ENCODE measurements around the gene OR2AG2. TPM values are rescaled to one million over a fixed set of nuclear protein-coding genes. Genes with fewer than 3 reads are reported as not detected.

Gene OR2AG2
- polyA plus RNA-seq, 1 donor: 0.06 TPM

- no peak overlapping the region for H3K4me3 ChIP-seq (ENCODE audit: low read length)
- H3K4me1 ChIP-seq (ENCODE audit: control insufficient read depth, insufficient read depth, low read length): no peaks in the 10 kb centered on the region
- no peak overlapping the region for H3K27ac ChIP-seq (ENCODE audit: low read length)
- no peaks in the 10 kb centered on the region for H3K36me3 ChIP-seq (ENCODE audit: control insufficient read depth, insufficient read depth, low read length)
- no peaks in the 10 kb centered on the region for H3K9me3 ChIP-seq (ENCODE audit: control insufficient read depth, low read depth, low read length)
- no peak for DNase-seq
- H3K27me3 ChIP-seq (ENCODE audit: control insufficient read depth, insufficient read depth, low read length): no peaks in the 10 kb centered on the region
Measured at GRCh38 chr11:6780829-6781228, 9.1 kb upstream of the OR2AG2 start.

DNA sequence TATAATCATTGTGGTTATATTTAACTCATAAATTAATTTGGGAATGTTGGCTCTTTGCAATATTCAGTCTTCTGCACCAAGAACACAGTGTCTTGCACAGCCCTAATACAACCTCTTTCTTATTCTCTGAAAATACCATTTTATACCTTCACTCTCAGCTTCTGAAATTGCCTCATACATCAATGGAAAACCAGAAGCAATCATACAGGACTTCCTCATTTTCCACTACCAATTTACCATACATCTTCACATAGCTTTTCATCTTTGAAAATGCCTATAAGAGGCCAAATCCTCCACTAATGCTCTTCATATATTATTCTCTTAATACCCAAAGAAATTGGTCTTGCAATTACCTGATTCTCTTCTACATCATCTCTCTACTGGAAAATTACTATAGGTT, 6.7 kb upstream of the OR2AG2 start:
- no peak overlapping the region for H3K4me3 ChIP-seq (ENCODE audit: low read length)
- no peaks in the 10 kb centered on the region for H3K36me3 ChIP-seq (ENCODE audit: control insufficient read depth, insufficient read depth, low read length)
- DNase-seq: no peak
- H3K27ac ChIP-seq (ENCODE audit: low read length): no peak overlapping the region
- H3K9me3 ChIP-seq (ENCODE audit: control insufficient read depth, low read depth, low read length): no peaks in the 10 kb centered on the region
- H3K4me1 ChIP-seq (ENCODE audit: control insufficient read depth, insufficient read depth, low read length): no peaks in the 10 kb centered on the region
- H3K27me3 ChIP-seq (ENCODE audit: control insufficient read depth, insufficient read depth, low read length): no peaks in the 10 kb centered on the region

- no peaks in the 10 kb centered on the region for H3K27me3 ChIP-seq (ENCODE audit: control insufficient read depth, insufficient read depth, low read length)
- H3K4me3 ChIP-seq (ENCODE audit: low read length): no peak overlapping the region
- H3K9me3 ChIP-seq (ENCODE audit: control insufficient read depth, low read depth, low read length): no peaks in the 10 kb centered on the region
- DNase-seq: peak; percentile 28 to 46
- H3K4me1 ChIP-seq (ENCODE audit: control insufficient read depth, insufficient read depth, low read length): no peaks in the 10 kb centered on the region
- H3K36me3 ChIP-seq (ENCODE audit: control insufficient read depth, insufficient read depth, low read length): no peaks in the 10 kb centered on the region
- no peak overlapping the region for H3K27ac ChIP-seq (ENCODE audit: low read length)
- WGBS (ENCODE audit: insufficient coverage, low lambda C conversion rate): no CpG with 5 or more reads among the region's 2 CpGs
Measured at GRCh38 chr11:6757373-6757967, 14.3 kb downstream of the OR2AG2 start.

- Histone ChIP-seq H3K36me3 (ENCODE audit: control insufficient read depth, insufficient read depth, low read length) (no peaks in the 10 kb centered on the region), H3K9me3 (ENCODE audit: control insufficient read depth, low read depth, low read length) (no peaks in the 10 kb centered on the region), H3K4me1 (ENCODE audit: control insufficient read depth, insufficient read depth, low read length) (no peaks in the 10 kb centered on the region), H3K4me3 (ENCODE audit: low read length) (no peak overlapping the region), H3K27ac (ENCODE audit: low read length) (no peak overlapping the region), H3K27me3 (ENCODE audit: control insufficient read depth, insufficient read depth, low read length) (no peaks in the 10 kb centered on the region)
- DNase-seq: no peak
- 40% methylated on average over 1 of the region's 1 CpG for WGBS (ENCODE audit: insufficient coverage, low lambda C conversion rate)
Measured at GRCh38 chr11:6755953-6756347, 15.8 kb downstream of the OR2AG2 start.

DNA sequence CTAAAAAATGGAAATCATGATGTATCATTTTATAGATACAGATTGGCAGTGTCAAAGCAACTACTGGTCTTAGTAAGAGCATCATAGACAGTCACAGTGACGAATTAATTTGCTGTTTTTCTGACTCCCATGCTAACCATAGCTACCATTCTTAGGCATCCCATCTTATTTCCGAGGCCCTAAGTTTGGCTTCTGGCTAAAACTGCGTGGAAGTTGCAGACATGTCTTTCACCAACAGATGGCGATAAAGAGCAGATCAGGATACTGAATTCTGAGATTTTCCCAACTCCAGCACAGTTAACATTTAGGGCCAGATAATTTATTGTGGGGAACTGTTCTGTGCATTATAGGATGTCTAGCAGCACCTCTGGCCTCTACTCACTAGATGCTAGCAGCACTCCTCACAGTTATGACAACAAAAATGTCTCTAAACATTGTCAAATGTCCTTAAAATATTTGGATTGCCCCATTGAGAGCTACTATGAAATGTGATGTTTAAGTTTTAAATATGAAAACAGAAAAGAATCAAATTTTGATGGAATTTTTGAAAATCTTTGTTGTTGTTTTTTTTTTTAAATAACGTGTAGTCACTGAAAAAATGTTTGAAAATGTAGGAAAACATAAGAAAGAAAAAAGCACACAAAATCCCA, 16.3 kb downstream of the OR2AG2 start:
- Histone ChIP-seq H3K36me3 (ENCODE audit: control insufficient read depth, insufficient read depth, low read length) (no peaks in the 10 kb centered on the region), H3K27me3 (ENCODE audit: control insufficient read depth, insufficient read depth, low read length) (no peaks in the 10 kb centered on the region), H3K27ac (ENCODE audit: low read length) (no peak overlapping the region), H3K4me1 (ENCODE audit: control insufficient read depth, insufficient read depth, low read length) (no peaks in the 10 kb centered on the region), H3K9me3 (ENCODE audit: control insufficient read depth, low read depth, low read length) (no peaks in the 10 kb centered on the region), H3K4me3 (ENCODE audit: low read length) (no peak overlapping the region)
- DNase-seq: peak; percentile 9 to 11
- WGBS (ENCODE audit: insufficient coverage, low lambda C conversion rate): 9% methylated on average over 1 of the region's 5 CpGs

- no peak for DNase-seq
- H3K27me3 ChIP-seq (ENCODE audit: control insufficient read depth, insufficient read depth, low read length): peaks cover 3% of the 10 kb centered on the region
- H3K9me3 ChIP-seq (ENCODE audit: control insufficient read depth, low read depth, low read length): no peaks in the 10 kb centered on the region
- no peaks in the 10 kb centered on the region for H3K36me3 ChIP-seq (ENCODE audit: control insufficient read depth, insufficient read depth, low read length)
- H3K4me1 ChIP-seq (ENCODE audit: control insufficient read depth, insufficient read depth, low read length): no peaks in the 10 kb centered on the region
- H3K27ac ChIP-seq (ENCODE audit: low read length): no peak overlapping the region
- H3K4me3 ChIP-seq (ENCODE audit: low read length): no peak overlapping the region
- WGBS (ENCODE audit: insufficient coverage, low lambda C conversion rate): no CpG with 5 or more reads among the region's 3 CpGs
Measured at GRCh38 chr11:6747097-6747668, 24.6 kb downstream of the OR2AG2 start.

- no peaks in the 10 kb centered on the region for H3K36me3 ChIP-seq (ENCODE audit: control insufficient read depth, insufficient read depth, low read length)
- no peak overlapping the region for H3K4me3 ChIP-seq (ENCODE audit: low read length)
- no peak for DNase-seq
- H3K27ac ChIP-seq (ENCODE audit: low read length): peak overlapping the region; percentile 39
- WGBS (ENCODE audit: insufficient coverage, low lambda C conversion rate): 80% methylated on average over 1 of the region's 1 CpG
- H3K4me1 ChIP-seq (ENCODE audit: control insufficient read depth, insufficient read depth, low read length): no peaks in the 10 kb centered on the region
- no peaks in the 10 kb centered on the region for H3K9me3 ChIP-seq (ENCODE audit: control insufficient read depth, low read depth, low read length)
- peaks cover 3% of the 10 kb centered on the region for H3K27me3 ChIP-seq (ENCODE audit: control insufficient read depth, insufficient read depth, low read length)
Measured at GRCh38 chr11:6746626-6747025, 25.1 kb downstream of the OR2AG2 start.

DNA sequence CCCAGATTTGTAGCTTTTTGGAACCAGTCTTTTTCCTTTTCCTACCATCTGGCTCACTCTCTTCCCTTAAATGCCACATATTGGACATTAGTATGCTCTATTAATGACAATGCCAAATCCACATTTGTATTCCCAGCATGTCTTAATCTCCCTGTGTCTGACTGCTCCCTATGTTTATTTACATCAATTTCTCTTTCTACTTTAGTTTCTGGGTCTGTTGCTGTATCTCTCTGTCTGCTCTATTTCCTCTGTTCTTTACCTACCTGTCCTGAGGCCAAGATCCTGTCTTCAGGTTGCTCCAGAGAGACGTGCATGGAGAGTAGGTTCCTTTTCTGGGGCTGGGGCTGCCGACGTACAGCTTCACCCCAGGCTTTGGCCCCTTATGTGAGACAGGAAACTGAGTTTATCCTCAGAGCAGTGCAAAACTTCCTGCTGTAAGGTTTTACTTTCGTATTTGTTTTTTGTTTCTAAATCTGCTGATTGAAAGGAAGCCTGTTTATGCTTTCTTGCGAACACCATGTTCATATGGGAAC, 25.6 kb downstream of the OR2AG2 start:
- no peaks in the 10 kb centered on the region for H3K36me3 ChIP-seq (ENCODE audit: control insufficient read depth, insufficient read depth, low read length)
- peak overlapping the region; percentile 39 for H3K27ac ChIP-seq (ENCODE audit: low read length)
- H3K9me3 ChIP-seq (ENCODE audit: control insufficient read depth, low read depth, low read length): no peaks in the 10 kb centered on the region
- DNase-seq: peak; percentile 6 to 30
- peaks cover 3% of the 10 kb centered on the region for H3K27me3 ChIP-seq (ENCODE audit: control insufficient read depth, insufficient read depth, low read length)
- H3K4me1 ChIP-seq (ENCODE audit: control insufficient read depth, insufficient read depth, low read length): no peaks in the 10 kb centered on the region
- peak overlapping the region; percentile 3 for H3K4me3 ChIP-seq (ENCODE audit: low read length)
- WGBS (ENCODE audit: insufficient coverage, low lambda C conversion rate): 100% methylated on average over 1 of the region's 5 CpGs

DNA sequence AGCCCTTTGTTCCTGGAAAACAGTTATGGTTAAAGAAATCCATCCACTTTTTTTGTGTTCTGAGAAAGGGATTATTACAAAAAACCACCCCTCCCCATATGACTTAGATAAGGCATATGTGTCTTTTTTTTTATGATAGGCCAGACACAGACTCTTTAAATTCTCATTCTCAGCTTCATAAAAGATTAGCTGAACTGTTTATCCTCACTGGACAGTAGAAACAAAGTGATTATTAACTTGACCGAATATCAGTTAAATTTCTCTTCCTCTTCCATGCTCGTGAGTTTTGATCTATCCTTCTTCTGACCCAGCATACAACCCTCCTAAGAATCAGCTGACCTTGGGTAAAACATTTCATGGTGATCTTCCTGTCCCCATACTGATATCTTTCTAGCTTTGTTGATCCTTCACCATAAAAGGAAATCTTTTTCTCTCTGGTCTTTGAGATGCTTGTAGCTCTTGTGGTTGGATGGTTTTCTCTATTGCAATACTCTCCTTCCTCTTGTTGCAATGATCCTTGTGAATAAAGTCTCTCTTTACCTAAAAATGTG, 26.2 kb downstream of the OR2AG2 start:
- H3K4me1 ChIP-seq (ENCODE audit: control insufficient read depth, insufficient read depth, low read length): no peaks in the 10 kb centered on the region
- no peaks in the 10 kb centered on the region for H3K36me3 ChIP-seq (ENCODE audit: control insufficient read depth, insufficient read depth, low read length)
- no peaks in the 10 kb centered on the region for H3K9me3 ChIP-seq (ENCODE audit: control insufficient read depth, low read depth, low read length)
- WGBS (ENCODE audit: insufficient coverage, low lambda C conversion rate): no CpG with 5 or more reads among the region's 2 CpGs
- peak in 1 of 2 donors; percentile 4 for DNase-seq
- H3K4me3 ChIP-seq (ENCODE audit: low read length): no peak overlapping the region
- H3K27ac ChIP-seq (ENCODE audit: low read length): peak overlapping the region; percentile 26
- H3K27me3 ChIP-seq (ENCODE audit: control insufficient read depth, insufficient read depth, low read length): peaks cover 3% of the 10 kb centered on the region

GRCh38 chr11:6745018-6745417, 26.8 kb downstream of the OR2AG2 start:
- no peaks in the 10 kb centered on the region for H3K9me3 ChIP-seq (ENCODE audit: control insufficient read depth, low read depth, low read length)
- 82% methylated on average over 3 of the region's 4 CpGs for WGBS (ENCODE audit: insufficient coverage, low lambda C conversion rate)
- peaks cover 3% of the 10 kb centered on the region for H3K27me3 ChIP-seq (ENCODE audit: control insufficient read depth, insufficient read depth, low read length)
- H3K27ac ChIP-seq (ENCODE audit: low read length): peak overlapping the region; percentile 2
- no peaks in the 10 kb centered on the region for H3K36me3 ChIP-seq (ENCODE audit: control insufficient read depth, insufficient read depth, low read length)
- DNase-seq: no peak
- no peaks in the 10 kb centered on the region for H3K4me1 ChIP-seq (ENCODE audit: control insufficient read depth, insufficient read depth, low read length)
- H3K4me3 ChIP-seq (ENCODE audit: low read length): no peak overlapping the region

All from large intestine (tissue), 3 donors.